Measurements from ENCODE around the gene RBP3.

The RBP3 gene

GRCh38 chr10:47400251-47400650, 52.1 kb downstream of the RBP3 start:
- no peak overlapping the region for H3K4me2 ChIP-seq (ENCODE audit: insufficient read depth, low read length)
- no peak overlapping the region for H3K9ac ChIP-seq (ENCODE audit: low read depth, low read length)
- H3K27me3 ChIP-seq (ENCODE audit: insufficient read depth, low read length, poor library complexity): peaks cover 15% of the 10 kb centered on the region
- no peaks in the 10 kb centered on the region for H3K79me2 ChIP-seq (ENCODE audit: insufficient read depth, low read length)
- DNase-seq (no peak), ATAC-seq (ENCODE audit: insufficient read depth, low read depth) (no peak)
- no peaks in the 10 kb centered on the region for H3K36me3 ChIP-seq (ENCODE audit: insufficient read depth, low read length)
- no peaks in the 10 kb centered on the region for H4K20me1 ChIP-seq (ENCODE audit: insufficient read depth, low read length)
- no peak overlapping the region for H2AFZ ChIP-seq (ENCODE audit: low read depth, low read length)
- H3K9me3 ChIP-seq (ENCODE audit: insufficient read depth, low read length, severe bottlenecking): no peaks in the 10 kb centered on the region
- no peak overlapping the region for H3K4me3 ChIP-seq (ENCODE audit: low read depth in 1 of 2, low read length in 2 of 2)
- H3K4me1 ChIP-seq (ENCODE audit: insufficient read depth, low read length): no peaks in the 10 kb centered on the region
- TF ChIP-seq CTCF (IDR thresholded peaks at IDR 0.05; ENCODE audit: borderline replicate concordance, extremely low read depth, low read length, poor library complexity, severe bottlenecking) (no peak), EZH2 (IDR thresholded peaks at IDR 0.05; ENCODE audit: borderline replicate concordance, low read depth, low read length, severe bottlenecking) (no peak)
- H3K27ac ChIP-seq (ENCODE audit: low read length): no peak overlapping the region

- DNase-seq: no peak
- Histone ChIP-seq H3K27ac (ENCODE audit: low read length) (no peak overlapping the region), H3K79me2 (ENCODE audit: insufficient read depth, low read length) (no peaks in the 10 kb centered on the region), H4K20me1 (ENCODE audit: insufficient read depth, low read length) (no peaks in the 10 kb centered on the region), H3K9ac (ENCODE audit: low read depth, low read length) (no peak overlapping the region), H3K27me3 (ENCODE audit: insufficient read depth, low read length, poor library complexity) (peaks cover 11% of the 10 kb centered on the region), H3K4me2 (ENCODE audit: insufficient read depth, low read length) (no peak overlapping the region), H2AFZ (ENCODE audit: low read depth, low read length) (no peak overlapping the region), H3K36me3 (ENCODE audit: insufficient read depth, low read length) (no peaks in the 10 kb centered on the region), H3K4me1 (ENCODE audit: insufficient read depth, low read length) (no peaks in the 10 kb centered on the region), H3K9me3 (ENCODE audit: insufficient read depth, low read length, severe bottlenecking) (no peaks in the 10 kb centered on the region), H3K4me3 (ENCODE audit: low read depth in 1 of 2, low read length in 2 of 2) (no peak overlapping the region)
- ATAC-seq (ENCODE audit: insufficient read depth, low read depth): no peak
- TF ChIP-seq EZH2 (IDR thresholded peaks at IDR 0.05; ENCODE audit: borderline replicate concordance, low read depth, low read length, severe bottlenecking) (no peak), CTCF (IDR thresholded peaks at IDR 0.05; ENCODE audit: borderline replicate concordance, extremely low read depth, low read length, poor library complexity, severe bottlenecking) (no peak)
Measured at GRCh38 chr10:47400786-47401185, 52.6 kb downstream of the RBP3 start.

- no peaks in the 10 kb centered on the region for H3K4me1 ChIP-seq (ENCODE audit: insufficient read depth, low read length)
- H3K27ac ChIP-seq (ENCODE audit: low read length): no peak overlapping the region
- H3K4me3 ChIP-seq (ENCODE audit: low read depth in 1 of 2, low read length in 2 of 2): no peak overlapping the region
Measured at GRCh38 chr10:47401210-47401609, 53.0 kb downstream of the RBP3 start.

GRCh38 chr10:47401874-47402640, 53.9 kb downstream of the RBP3 start:
- no peak for DNase-seq
- Histone ChIP-seq H3K9ac (ENCODE audit: low read depth, low read length) (no peak overlapping the region), H3K27ac (ENCODE audit: low read length) (no peak overlapping the region), H3K79me2 (ENCODE audit: insufficient read depth, low read length) (no peaks in the 10 kb centered on the region), H3K9me3 (ENCODE audit: insufficient read depth, low read length, severe bottlenecking) (no peaks in the 10 kb centered on the region), H4K20me1 (ENCODE audit: insufficient read depth, low read length) (no peaks in the 10 kb centered on the region), H3K27me3 (ENCODE audit: insufficient read depth, low read length, poor library complexity) (peaks cover 9% of the 10 kb centered on the region), H3K4me2 (ENCODE audit: insufficient read depth, low read length) (no peak overlapping the region), H3K4me3 (ENCODE audit: low read depth in 1 of 2, low read length in 2 of 2) (no peak overlapping the region), H2AFZ (ENCODE audit: low read depth, low read length) (no peak overlapping the region), H3K4me1 (ENCODE audit: insufficient read depth, low read length) (no peaks in the 10 kb centered on the region), H3K36me3 (ENCODE audit: insufficient read depth, low read length) (no peaks in the 10 kb centered on the region)
- ATAC-seq (ENCODE audit: insufficient read depth, low read depth): no peak
- no peak for TF ChIP-seq CTCF (IDR thresholded peaks at IDR 0.05; ENCODE audit: borderline replicate concordance, extremely low read depth, low read length, poor library complexity, severe bottlenecking)

More at GRCh38 chr10:47401210-47401609, 53.0 kb downstream of the RBP3 start:
- H2AFZ ChIP-seq (ENCODE audit: low read depth, low read length): no peak overlapping the region
- no peaks in the 10 kb centered on the region for H3K9me3 ChIP-seq (ENCODE audit: insufficient read depth, low read length, severe bottlenecking)
- no peaks in the 10 kb centered on the region for H3K79me2 ChIP-seq (ENCODE audit: insufficient read depth, low read length)
- no peaks in the 10 kb centered on the region for H3K36me3 ChIP-seq (ENCODE audit: insufficient read depth, low read length)
- ATAC-seq (ENCODE audit: insufficient read depth, low read depth): no peak
- H3K27me3 ChIP-seq (ENCODE audit: insufficient read depth, low read length, poor library complexity): peaks cover 11% of the 10 kb centered on the region
- no peak overlapping the region for H3K9ac ChIP-seq (ENCODE audit: low read depth, low read length)
- TF ChIP-seq EZH2 (IDR thresholded peaks at IDR 0.05; ENCODE audit: borderline replicate concordance, low read depth, low read length, severe bottlenecking): no peak
- no peaks in the 10 kb centered on the region for H4K20me1 ChIP-seq (ENCODE audit: insufficient read depth, low read length)
- no peak for DNase-seq
- no peak overlapping the region for H3K4me2 ChIP-seq (ENCODE audit: insufficient read depth, low read length)

Data from DND-41 (cell line).